Loucy (cell line): ENCODE data around the gene LPIN1.

Experiments used
- H2AFZ ChIP-seq: fragments of 200-600 bp; sonication (generic); 2 replicates; pipeline ENCODE4 v1.6.0; 2016; ENCODE audit warnings: antibody characterized with exemption, mild to moderate bottlenecking, low read length, moderate library complexity
- H3F3A ChIP-seq: fragments of 200-600 bp; 2 replicates; pipeline ENCODE4 v1.6.0; 2016; ENCODE audit warnings: antibody characterized with exemption, low read depth, mild to moderate bottlenecking
- H3K27me3 ChIP-seq: fragments of 200-600 bp; sonication (generic); 2 replicates; pipeline ENCODE4 v1.6.1; 2014; ENCODE audit warnings: low read length, mild to moderate bottlenecking; ENCODE audit not compliant: insufficient read depth, poor library complexity, severe bottlenecking
- H3K36me3 ChIP-seq: fragments of 200-600 bp; sonication (generic); 2 replicates; pipeline ENCODE4 v1.6.1; 2016; ENCODE audit warnings: low read length; ENCODE audit not compliant: insufficient read depth
- H3K4me1 ChIP-seq: fragments of 200-600 bp; sonication (generic); 2 replicates; pipeline ENCODE4 v1.5.1; 2014; ENCODE audit warnings: low read length, mild to moderate bottlenecking; ENCODE audit not compliant: insufficient read depth, poor library complexity, severe bottlenecking
- H3K4me2 ChIP-seq: fragments of 200-600 bp; sonication (generic); 2 replicates; pipeline ENCODE4 v1.6.0; 2014; ENCODE audit warnings: antibody characterized with exemption, low read length, low read depth, mild to moderate bottlenecking; ENCODE audit not compliant: poor library complexity, severe bottlenecking
- H3K4me3 ChIP-seq: fragments of 200-600 bp; sonication (generic); 2 replicates; pipeline ENCODE4 v1.5.1; 2014; ENCODE audit warnings: low read length, mild to moderate bottlenecking, mixed read lengths; ENCODE audit not compliant: poor library complexity, severe bottlenecking
- H3K79me2 ChIP-seq: fragments of 200-600 bp; sonication (generic); 2 replicates; pipeline ENCODE4 v1.6.1; 2014; ENCODE audit warnings: low read length; ENCODE audit not compliant: insufficient read depth
- H3K9ac ChIP-seq: fragments of 200-600 bp; sonication (generic); 2 replicates; pipeline ENCODE4 v1.6.0; 2014; ENCODE audit warnings: mild to moderate bottlenecking, low read depth, low read length, moderate library complexity; ENCODE audit not compliant: poor library complexity, severe bottlenecking
- H3K9me2 ChIP-seq: fragments of 200-600 bp; sonication (generic); replicated peaks from 2 replicates; pipeline ENCODE4 v1.6.1; 2016; ENCODE audit warnings: low read depth, low read length, mixed read lengths
- H3K9me3 ChIP-seq: fragments of 200-600 bp; sonication (generic); 2 replicates; pipeline ENCODE4 v1.6.1; 2014; ENCODE audit warnings: mild to moderate bottlenecking, antibody characterized with exemption, low read length, low read depth; ENCODE audit not compliant: insufficient read depth
- H4K20me1 ChIP-seq: fragments of 200-600 bp; sonication (generic); 2 replicates; pipeline ENCODE4 v1.6.0; 2014; ENCODE audit warnings: antibody characterized with exemption, low read length, mild to moderate bottlenecking; ENCODE audit not compliant: insufficient read depth, poor library complexity, severe bottlenecking
- EZH2phosphoT487 ChIP-seq: fragments of 200-600 bp; IDR thresholded peaks from 2 replicates; pipeline ENCODE4 v1.6.1; 2018; ENCODE audit warnings: antibody characterized with exemption, mild to moderate bottlenecking, moderate library complexity, borderline replicate concordance
- TF ChIP-seq, protein P1 (sequence below): fragments of 200-600 bp; sonication (generic); conservative IDR thresholded peaks from 2 replicates; pipeline ENCODE4 v1.5.1; 2014; ENCODE audit warnings: mild to moderate bottlenecking, antibody characterized with exemption, low read length

Gene LPIN1

DNA sequence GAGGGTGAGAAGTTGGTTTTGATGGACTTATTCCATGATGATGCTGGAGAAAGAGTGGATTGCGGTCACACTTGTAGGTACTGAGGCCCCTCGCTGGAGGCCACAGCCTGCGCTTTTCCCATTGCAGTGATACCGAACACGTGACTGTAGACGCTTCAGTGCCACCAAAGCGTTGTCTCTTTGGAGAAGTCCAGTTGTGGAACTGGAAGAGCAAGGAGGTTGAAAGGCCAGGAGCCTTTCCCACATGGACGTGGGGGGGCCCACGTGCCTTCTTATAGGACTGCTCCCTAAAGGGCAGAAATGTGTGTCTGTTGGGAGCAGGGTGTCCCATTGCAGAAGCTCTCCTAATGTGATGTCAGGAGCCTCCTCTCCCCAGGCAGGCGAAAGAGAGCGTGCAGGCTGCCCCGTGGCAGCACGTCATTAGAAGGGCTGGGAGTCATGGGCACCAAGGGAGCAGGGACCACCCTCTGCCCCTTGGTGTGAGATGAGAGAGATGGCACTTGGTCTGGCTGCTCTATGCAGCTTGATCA lies 31.5 kb downstream of the LPIN1 start:
- Histone ChIP-seq H3K4me3 (no peak overlapping the region), H3K9me3 (no peaks in the 10 kb centered on the region), H2AFZ (no peak overlapping the region), H3F3A (no peaks in the 10 kb centered on the region), H4K20me1 (no peaks in the 10 kb centered on the region), H3K4me1 (peaks cover 8% of the 10 kb centered on the region), H3K4me2 (no peak overlapping the region), H3K27me3 (no peaks in the 10 kb centered on the region), H3K9ac (no peak overlapping the region), H3K79me2 (no peaks in the 10 kb centered on the region), H3K9me2 (no peaks in the 10 kb centered on the region), H3K36me3 (peaks cover 68% of the 10 kb centered on the region; the same call in 1 of the 2 replicates)
- TF ChIP-seq, protein P1, sequence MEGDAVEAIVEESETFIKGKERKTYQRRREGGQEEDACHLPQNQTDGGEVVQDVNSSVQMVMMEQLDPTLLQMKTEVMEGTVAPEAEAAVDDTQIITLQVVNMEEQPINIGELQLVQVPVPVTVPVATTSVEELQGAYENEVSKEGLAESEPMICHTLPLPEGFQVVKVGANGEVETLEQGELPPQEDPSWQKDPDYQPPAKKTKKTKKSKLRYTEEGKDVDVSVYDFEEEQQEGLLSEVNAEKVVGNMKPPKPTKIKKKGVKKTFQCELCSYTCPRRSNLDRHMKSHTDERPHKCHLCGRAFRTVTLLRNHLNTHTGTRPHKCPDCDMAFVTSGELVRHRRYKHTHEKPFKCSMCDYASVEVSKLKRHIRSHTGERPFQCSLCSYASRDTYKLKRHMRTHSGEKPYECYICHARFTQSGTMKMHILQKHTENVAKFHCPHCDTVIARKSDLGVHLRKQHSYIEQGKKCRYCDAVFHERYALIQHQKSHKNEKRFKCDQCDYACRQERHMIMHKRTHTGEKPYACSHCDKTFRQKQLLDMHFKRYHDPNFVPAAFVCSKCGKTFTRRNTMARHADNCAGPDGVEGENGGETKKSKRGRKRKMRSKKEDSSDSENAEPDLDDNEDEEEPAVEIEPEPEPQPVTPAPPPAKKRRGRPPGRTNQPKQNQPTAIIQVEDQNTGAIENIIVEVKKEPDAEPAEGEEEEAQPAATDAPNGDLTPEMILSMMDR = no peak
- no peak for TF ChIP-seq EZH2phosphoT487

DNA sequence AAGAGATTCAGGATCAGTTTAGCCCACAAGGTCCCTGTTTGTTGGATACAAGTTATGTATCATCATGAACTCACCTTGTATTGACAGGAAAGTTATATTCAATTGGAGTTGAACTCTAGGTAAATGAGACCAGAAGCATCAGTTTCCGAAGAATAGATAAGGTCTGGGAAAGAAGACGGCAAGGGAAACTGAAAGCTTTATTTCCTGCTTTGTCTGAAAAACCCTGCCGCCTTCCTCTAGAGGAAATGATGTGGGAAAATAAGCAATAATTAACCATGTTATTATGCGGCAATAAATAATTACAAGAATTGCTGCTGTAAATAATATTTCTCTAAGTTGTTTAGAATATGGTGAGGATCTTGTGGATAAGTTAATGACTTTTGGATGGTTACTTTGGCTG lies 32.0 kb downstream of the LPIN1 start:
- TF ChIP-seq, protein P1 = no peak
- TF ChIP-seq EZH2phosphoT487 = no peak
- Histone ChIP-seq H3K27me3 (no peaks in the 10 kb centered on the region), H4K20me1 (no peaks in the 10 kb centered on the region), H2AFZ (no peak overlapping the region), H3F3A (no peaks in the 10 kb centered on the region), H3K36me3 (peaks cover 68% of the 10 kb centered on the region; the same call in 1 of the 2 replicates), H3K9me2 (no peaks in the 10 kb centered on the region), H3K9me3 (no peaks in the 10 kb centered on the region), H3K4me1 (peaks cover 8% of the 10 kb centered on the region), H3K4me3 (no peak overlapping the region), H3K4me2 (no peak overlapping the region), H3K9ac (no peak overlapping the region), H3K79me2 (no peaks in the 10 kb centered on the region)

DNA sequence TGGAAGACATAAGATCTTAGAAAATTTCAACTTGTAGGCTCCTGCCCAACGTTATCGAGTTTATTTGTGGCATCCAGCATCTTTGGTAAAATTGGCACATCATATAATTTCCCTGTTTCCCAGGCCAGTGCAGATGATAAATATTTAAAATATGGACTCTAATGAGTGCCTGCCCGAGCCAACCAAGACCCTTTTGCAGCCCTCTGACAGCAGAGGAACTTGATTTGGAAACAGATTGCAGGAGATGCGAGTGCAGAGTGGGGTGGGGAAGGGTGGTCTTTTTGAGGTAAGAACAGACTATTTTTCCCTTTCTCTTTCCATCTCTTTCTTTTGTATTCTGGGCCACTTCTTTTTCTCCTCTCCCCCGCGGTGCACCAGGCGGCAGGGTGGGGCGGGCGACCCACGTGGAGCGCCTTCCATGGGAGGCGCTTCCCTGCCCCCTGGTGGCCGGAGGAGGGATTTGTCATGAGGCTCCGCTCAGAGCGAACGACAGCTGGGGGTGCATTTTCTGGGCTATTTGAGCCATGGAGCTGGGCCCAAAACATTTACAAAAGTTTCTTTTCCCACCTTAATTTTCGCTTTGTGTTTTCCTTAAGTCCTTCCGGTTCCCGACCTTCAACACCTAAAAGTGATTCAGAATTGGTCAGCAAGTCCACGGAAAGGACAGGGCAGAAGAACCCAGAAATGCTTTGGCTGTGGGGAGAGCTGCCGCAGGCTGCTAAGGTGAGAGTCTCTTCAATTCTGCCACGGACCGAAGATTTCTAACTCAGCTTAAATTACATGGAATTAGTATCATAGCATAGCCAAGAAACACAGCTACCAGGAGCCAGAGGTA lies 32.7 kb downstream of the LPIN1 start:
- Histone ChIP-seq H3K4me1 (peaks cover 8% of the 10 kb centered on the region), H3K9me2 (no peaks in the 10 kb centered on the region), H4K20me1 (no peaks in the 10 kb centered on the region), H3K9me3 (no peaks in the 10 kb centered on the region), H3K36me3 (peaks cover 68% of the 10 kb centered on the region; the same call in 1 of the 2 replicates), H3K4me3 (no peak overlapping the region), H2AFZ (0 out of 2 replicates have a peak overlapping the region, but pooled peaks have one; percentile 53), H3K9ac (no peak overlapping the region), H3K4me2 (peak overlapping the region; percentile 49), H3K27me3 (no peaks in the 10 kb centered on the region), H3F3A (no peaks in the 10 kb centered on the region), H3K79me2 (no peaks in the 10 kb centered on the region)
- TF ChIP-seq, protein P1 = peak; percentile 97
- TF ChIP-seq EZH2phosphoT487 = no peak
